ENCODE results near the gene ZNF536.

GRCh38 chr19:30459859-30460258 is 87.7 kb downstream of the ZNF536 start:
- TF ChIP-seq, protein P1, sequence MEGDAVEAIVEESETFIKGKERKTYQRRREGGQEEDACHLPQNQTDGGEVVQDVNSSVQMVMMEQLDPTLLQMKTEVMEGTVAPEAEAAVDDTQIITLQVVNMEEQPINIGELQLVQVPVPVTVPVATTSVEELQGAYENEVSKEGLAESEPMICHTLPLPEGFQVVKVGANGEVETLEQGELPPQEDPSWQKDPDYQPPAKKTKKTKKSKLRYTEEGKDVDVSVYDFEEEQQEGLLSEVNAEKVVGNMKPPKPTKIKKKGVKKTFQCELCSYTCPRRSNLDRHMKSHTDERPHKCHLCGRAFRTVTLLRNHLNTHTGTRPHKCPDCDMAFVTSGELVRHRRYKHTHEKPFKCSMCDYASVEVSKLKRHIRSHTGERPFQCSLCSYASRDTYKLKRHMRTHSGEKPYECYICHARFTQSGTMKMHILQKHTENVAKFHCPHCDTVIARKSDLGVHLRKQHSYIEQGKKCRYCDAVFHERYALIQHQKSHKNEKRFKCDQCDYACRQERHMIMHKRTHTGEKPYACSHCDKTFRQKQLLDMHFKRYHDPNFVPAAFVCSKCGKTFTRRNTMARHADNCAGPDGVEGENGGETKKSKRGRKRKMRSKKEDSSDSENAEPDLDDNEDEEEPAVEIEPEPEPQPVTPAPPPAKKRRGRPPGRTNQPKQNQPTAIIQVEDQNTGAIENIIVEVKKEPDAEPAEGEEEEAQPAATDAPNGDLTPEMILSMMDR (IDR thresholded peaks at IDR 0.05) = no peak
- no peak for TF ChIP-seq POLR2A (IDR thresholded peaks at IDR 0.05)
